Activated T-cell treated with anti-CD3 and anti-CD28 coated beads, Interleukin-2, amount 50 U/mL, for 72 hours (primary cell): ENCODE data around the gene AP1S1. TPM values are rescaled to one million over a fixed set of nuclear protein-coding genes. Genes with fewer than 3 reads are reported as not detected.
A peak's percentile ranks its signal among the peaks of the same experiment; 100 is the strongest.

Source experiments
- ATAC-seq, 2 donors: fragments of 150-1000 bp; cut with Tn5 transposase; replicated peaks in 1 of 2; 2 replicates each; pipeline ENCODE4 v1.10.0; 2021; ENCODE audit warnings: moderate library complexity in 2 of 2, mild to moderate bottlenecking in 1 of 2
- DNase-seq, 2 donors: peaks; one replicate each; pipeline ENCODE4 v3.0.0; 2021 to 2022; ENCODE audit warnings: mixed read lengths in 1 of 2
- H3K27ac Mint-ChIP-seq: one replicate; pipeline ENCODE4 v1.8.0; 2022; ENCODE audit warnings: mild to moderate bottlenecking, moderate library complexity, mixed read lengths
- H3K27me3 Mint-ChIP-seq: one replicate; pipeline ENCODE4 v1.8.0; 2022; ENCODE audit warnings: low read depth, mixed read lengths
- H3K36me3 Mint-ChIP-seq, 2 donors: one replicate each; pipeline ENCODE4 v1.8.0; 2022; ENCODE audit warnings: mixed read lengths in 2 of 2, mild to moderate bottlenecking in 1 of 2; ENCODE audit not compliant: insufficient read depth in 2 of 2
- H3K4me1 Mint-ChIP-seq: one replicate; pipeline ENCODE4 v1.8.0; 2022; ENCODE audit warnings: low read depth, mixed read lengths
- H3K4me3 Mint-ChIP-seq, 2 donors: one replicate each; pipeline ENCODE4 v1.8.0; 2022; ENCODE audit warnings: mild to moderate bottlenecking in 2 of 2, mixed read lengths in 2 of 2, moderate library complexity in 2 of 2
- H3K9me3 Mint-ChIP-seq, 2 donors: one replicate each; pipeline ENCODE4 v1.8.0; 2022; ENCODE audit warnings: mixed read lengths in 2 of 2
- total RNA-seq, 2 donors: library from RNA; stranded (reverse); gene quantifications; one replicate each; pipeline ENCODE4 v1.2.3, GENCODE V29; 2022

The AP1S1 gene
- total RNA-seq, 2 donors from 2014 or later, result 23.4 to 28.4 TPM

- ATAC-seq (peak; percentile 1 to 2), DNase-seq (no peak)
- no peaks in the 10 kb centered on the region for H3K9me3 Mint-ChIP-seq
- H3K4me3 Mint-ChIP-seq, result peak overlapping the region; percentile 85 to 99
- H3K27me3 Mint-ChIP-seq, result peaks cover 73% of the 10 kb centered on the region
- peaks cover 75% of the 10 kb centered on the region for H3K4me1 Mint-ChIP-seq
- peaks cover 2% of the 10 kb centered on the region in 2 donors for H3K36me3 Mint-ChIP-seq
- H3K27ac Mint-ChIP-seq, result no peak overlapping the region
Observed at GRCh38 chr7:101165958-101166647, 11.8 kb downstream of the AP1S1 start.

- H3K4me1 Mint-ChIP-seq, result peaks cover 80% of the 10 kb centered on the region
- ATAC-seq, result no peak
- peaks cover 78% of the 10 kb centered on the region for H3K27me3 Mint-ChIP-seq
- no peak overlapping the region for H3K27ac Mint-ChIP-seq
- DNase-seq, result no peak
- H3K9me3 Mint-ChIP-seq, result no peaks in the 10 kb centered on the region
- H3K4me3 Mint-ChIP-seq, result peak overlapping the region; percentile 39 to 99
- peaks cover 2% of the 10 kb centered on the region in 2 donors for H3K36me3 Mint-ChIP-seq
Observed at GRCh38 chr7:101166648-101166908, 12.3 kb downstream of the AP1S1 start.

- no peak overlapping the region for H3K27ac Mint-ChIP-seq
- H3K36me3 Mint-ChIP-seq, result peaks cover 2% of the 10 kb centered on the region in 2 donors
- no peaks in the 10 kb centered on the region for H3K9me3 Mint-ChIP-seq
- H3K4me3 Mint-ChIP-seq, result peak overlapping the region; percentile 39 to 99
- peaks cover 82% of the 10 kb centered on the region for H3K27me3 Mint-ChIP-seq
- DNase-seq, result no peak
- no peak for ATAC-seq
- peaks cover 85% of the 10 kb centered on the region for H3K4me1 Mint-ChIP-seq
Observed at GRCh38 chr7:101166909-101167644, 12.8 kb downstream of the AP1S1 start.

- Mint-ChIP-seq H3K4me1 (peaks cover 82% of the 10 kb centered on the region), H3K4me3 (peak overlapping the region; percentile 6 to 80), H3K27ac (no peak overlapping the region), H3K9me3 (no peaks in the 10 kb centered on the region), H3K36me3 (peaks cover 2% of the 10 kb centered on the region in 2 donors), H3K27me3 (peaks cover 81% of the 10 kb centered on the region)
- DNase-seq (no peak), ATAC-seq (no peak)
Observed at GRCh38 chr7:101167645-101168411, 13.6 kb downstream of the AP1S1 start.

- Mint-ChIP-seq H3K9me3 (no peaks in the 10 kb centered on the region), H3K27ac (no peak overlapping the region), H3K27me3 (peaks cover 87% of the 10 kb centered on the region), H3K4me1 (peaks cover 84% of the 10 kb centered on the region), H3K4me3 (peak overlapping the region; percentile 40 to 80), H3K36me3 (peaks cover 2% of the 10 kb centered on the region in 2 donors)
- no peak for ATAC-seq
- DNase-seq, result peak in 1 of 2 donors; percentile 54
Observed at GRCh38 chr7:101168412-101169049, 14.3 kb downstream of the AP1S1 start.

GRCh38 chr7:101169110-101169837, 15.0 kb downstream of the AP1S1 start:
- Mint-ChIP-seq H3K9me3 (no peaks in the 10 kb centered on the region), H3K4me3 (peak overlapping the region; percentile 66 to 80), H3K4me1 (peaks cover 90% of the 10 kb centered on the region), H3K27ac (no peak overlapping the region), H3K36me3 (peaks cover 2% of the 10 kb centered on the region in 2 donors), H3K27me3 (peaks cover 94% of the 10 kb centered on the region)
- DNase-seq, result peak in 1 of 2 donors; percentile 15
- peak; percentile 0 to 1 for ATAC-seq

- Mint-ChIP-seq H3K27me3 (peaks cover 96% of the 10 kb centered on the region), H3K4me3 (peak overlapping the region; percentile 66 to 80), H3K36me3 (peaks cover 2% of the 10 kb centered on the region in 2 donors), H3K27ac (no peak overlapping the region), H3K9me3 (no peaks in the 10 kb centered on the region), H3K4me1 (peaks cover 89% of the 10 kb centered on the region)
- DNase-seq (peak; percentile 86 to 90), ATAC-seq (peak; percentile 40 to 42)
Observed at GRCh38 chr7:101169838-101170551, 15.7 kb downstream of the AP1S1 start.

GRCh38 chr7:101170617-101171441, 16.6 kb downstream of the AP1S1 start:
- H3K4me3 Mint-ChIP-seq, result peak overlapping the region; percentile 65 to 69
- H3K9me3 Mint-ChIP-seq, result no peaks in the 10 kb centered on the region
- DNase-seq, result peak in 1 of 2 donors; percentile 54
- peak in 1 of 2 donors; percentile 18 for ATAC-seq
- H3K27ac Mint-ChIP-seq, result no peak overlapping the region
- no peaks in the 10 kb centered on the region for H3K36me3 Mint-ChIP-seq
- peaks cover 96% of the 10 kb centered on the region for H3K27me3 Mint-ChIP-seq
- peaks cover 81% of the 10 kb centered on the region for H3K4me1 Mint-ChIP-seq

GRCh38 chr7:101171442-101171837, 17.2 kb downstream of the AP1S1 start:
- no peaks in the 10 kb centered on the region for H3K9me3 Mint-ChIP-seq
- no peak for ATAC-seq
- no peak overlapping the region for H3K27ac Mint-ChIP-seq

GRCh38 chr7:101172005-101172853, 18.0 kb downstream of the AP1S1 start:
- H3K27ac Mint-ChIP-seq, result no peak overlapping the region
- H3K27me3 Mint-ChIP-seq, result peaks cover 96% of the 10 kb centered on the region
- no peaks in the 10 kb centered on the region for H3K36me3 Mint-ChIP-seq
- H3K4me1 Mint-ChIP-seq, result peaks cover 67% of the 10 kb centered on the region
- DNase-seq (peak in 1 of 2 donors; percentile 27), ATAC-seq (no peak)
- H3K4me3 Mint-ChIP-seq, result peak overlapping the region; percentile 65 to 83
- H3K9me3 Mint-ChIP-seq, result no peaks in the 10 kb centered on the region

More at GRCh38 chr7:101171442-101171837, 17.2 kb downstream of the AP1S1 start:
- no peak for DNase-seq
- H3K4me1 Mint-ChIP-seq, result peaks cover 75% of the 10 kb centered on the region
- peaks cover 96% of the 10 kb centered on the region for H3K27me3 Mint-ChIP-seq
- no peaks in the 10 kb centered on the region for H3K36me3 Mint-ChIP-seq
- H3K4me3 Mint-ChIP-seq, result peak overlapping the region; percentile 65 to 69
